Brain microvascular endothelial cell (primary cell): Measurements from ENCODE around the gene ARFGAP1.
A peak's percentile ranks its signal among the peaks of the same experiment; 100 is the strongest.

Experiments
- DNase-seq: peaks from one replicate; pipeline ENCODE4 v3.0.0-alpha.2; 2020
- H3K27ac ChIP-seq: fragments of 250-450 bp; sonication (Bioruptor Pico); 2 replicates; pipeline ENCODE4 v1.5.1; 2020; ENCODE audit warnings: mild to moderate bottlenecking, moderate library complexity
- H3K27me3 ChIP-seq: fragments of 250-450 bp; sonication (Bioruptor Pico); replicated peaks from 2 replicates; pipeline ENCODE4 v1.5.1; 2020; ENCODE audit warnings: mild to moderate bottlenecking
- H3K36me3 ChIP-seq: fragments of 250-450 bp; sonication (Bioruptor Pico); replicated peaks from 2 replicates; pipeline ENCODE4 v1.5.1; 2020; ENCODE audit warnings: mild to moderate bottlenecking
- H3K4me3 ChIP-seq: 2 replicates; pipeline ENCODE4 v1.5.1; 2011; ENCODE audit warnings: low read depth, mild to moderate bottlenecking, control low read depth, low read length, moderate library complexity
- CTCF ChIP-seq: IDR thresholded peaks from 2 replicates; pipeline ENCODE4 v1.5.1; 2011; ENCODE audit warnings: low read depth, mild to moderate bottlenecking, moderate library complexity, low read length, control low read depth, inconsistent platforms; ENCODE audit errors: missing control alignments
- in situ Hi-C: cut with HindIII; loops from 2 replicates; pipeline ENCODE4 v1.10.0; 2017; ENCODE audit warnings: low sequenced_read_pairs, low pct_ligation_motif_present

Gene ARFGAP1

GRCh38 chr20:63280929-63281545 lies 8.4 kb downstream of the ARFGAP1 start:
- TF ChIP-seq CTCF, result peak; percentile 62
- H3K27me3 ChIP-seq, result no peaks in the 10 kb centered on the region
- H3K4me3 ChIP-seq, result no peak overlapping the region
- H3K36me3 ChIP-seq, result peaks cover 98% of the 10 kb centered on the region
- H3K27ac ChIP-seq, result no peak overlapping the region
- in situ Hi-C loops, result no loop called here
- DNase-seq, result no peak

GRCh38 chr20:63281742-63282665 lies 9.4 kb downstream of the ARFGAP1 start:
- H3K4me3 ChIP-seq, result no peak overlapping the region
- H3K27ac ChIP-seq, result no peak overlapping the region
- DNase-seq, result no peak
- no peak for TF ChIP-seq CTCF
- in situ Hi-C loops, result no loop called here
- no peaks in the 10 kb centered on the region for H3K27me3 ChIP-seq
- peaks cover 93% of the 10 kb centered on the region for H3K36me3 ChIP-seq

- no peak for TF ChIP-seq CTCF
- H3K27me3 ChIP-seq, result no peaks in the 10 kb centered on the region
- peaks cover 92% of the 10 kb centered on the region for H3K36me3 ChIP-seq
- H3K27ac ChIP-seq, result no peak overlapping the region
- in situ Hi-C loops, result no loop called here
- DNase-seq, result no peak
- no peak overlapping the region for H3K4me3 ChIP-seq
These were observed 10.3 kb downstream of the ARFGAP1 start for GRCh38 chr20:63282946-63283345.

GRCh38 chr20:63283397-63284082 lies 10.9 kb downstream of the ARFGAP1 start:
- in situ Hi-C loops, result no loop called here
- peaks cover 92% of the 10 kb centered on the region for H3K36me3 ChIP-seq
- TF ChIP-seq CTCF, result no peak

GRCh38 chr20:63284083-63284440 lies 11.4 kb downstream of the ARFGAP1 start:
- no peak for TF ChIP-seq CTCF
- in situ Hi-C loops, result no loop called here
- Histone ChIP-seq H3K36me3 (peaks cover 92% of the 10 kb centered on the region), H3K27ac (no peak overlapping the region), H3K27me3 (no peaks in the 10 kb centered on the region), H3K4me3 (no peak overlapping the region)
- no peak for DNase-seq

More at GRCh38 chr20:63283397-63284082, 10.9 kb downstream of the ARFGAP1 start:
- Histone ChIP-seq H3K27ac (no peak overlapping the region), H3K4me3 (no peak overlapping the region), H3K27me3 (no peaks in the 10 kb centered on the region)
- DNase-seq, result no peak
